HPDE6-E6E7 (cell line): ENCODE data around the gene LMBRD2.
"Not testable (repeated sequence)": the region's sequence is repeated elsewhere in the genome, so short reads cannot be mapped to it uniquely, and the experiment has no call there.

Source experiments
- DNase-seq: peaks from one replicate; pipeline ENCODE4 v3.0.0; 2011; ENCODE audit warnings: missing footprints; ENCODE audit errors: extremely low spot score

LMBRD2 gene

GRCh38 chr5:36161361-36161760 is 9.7 kb upstream of the LMBRD2 start:
- no peak for DNase-seq

- DNase-seq = no peak
Observed at GRCh38 chr5:36160617-36161016, 8.9 kb upstream of the LMBRD2 start.

- DNase-seq = no peak
Observed at GRCh38 chr5:36158144-36158543, 6.5 kb upstream of the LMBRD2 start.

GRCh38 chr5:36156619-36157018 is 4.9 kb upstream of the LMBRD2 start:
- no peak for DNase-seq

GRCh38 chr5:36156121-36156601 is 4.5 kb upstream of the LMBRD2 start:
- peak; percentile 79 for DNase-seq

GRCh38 chr5:36155291-36155690 is 3.6 kb upstream of the LMBRD2 start:
- DNase-seq = no peak

GRCh38 chr5:36153726-36154125 is 2.0 kb upstream of the LMBRD2 start:
- no peak for DNase-seq

GRCh38 chr5:36153298-36153677 is 1.6 kb upstream of the LMBRD2 start:
- no peak for DNase-seq

- no peak for DNase-seq
Observed at GRCh38 chr5:36152324-36153297, 924 bp upstream of the LMBRD2 start.

GRCh38 chr5:36150676-36151433 is 832 bp downstream of the LMBRD2 start:
- peak; percentile 37 for DNase-seq

GRCh38 chr5:36147681-36148080 is 4.0 kb downstream of the LMBRD2 start:
- no peak for DNase-seq

GRCh38 chr5:36146390-36146789 is 5.3 kb downstream of the LMBRD2 start:
- DNase-seq = no peak

GRCh38 chr5:36145311-36145710 is 6.4 kb downstream of the LMBRD2 start:
- no peak for DNase-seq

GRCh38 chr5:36138900-36139683 is 12.6 kb downstream of the LMBRD2 start:
- DNase-seq = no peak

- DNase-seq = no peak
Observed at GRCh38 chr5:36136581-36136980, 15.1 kb downstream of the LMBRD2 start.

- no peak for DNase-seq
Observed at GRCh38 chr5:36135988-36136387, 15.7 kb downstream of the LMBRD2 start.

- not testable (repeated sequence) for DNase-seq
Observed at GRCh38 chr5:36133009-36133408, 18.7 kb downstream of the LMBRD2 start.

GRCh38 chr5:36129666-36130065 is 22.0 kb downstream of the LMBRD2 start:
- not testable (repeated sequence) for DNase-seq

- DNase-seq = no peak
Observed at GRCh38 chr5:36128795-36129194, 22.9 kb downstream of the LMBRD2 start.

- DNase-seq = no peak
Observed at GRCh38 chr5:36125868-36126267, 25.8 kb downstream of the LMBRD2 start.

GRCh38 chr5:36111238-36111637 is 40.4 kb downstream of the LMBRD2 start:
- DNase-seq = no peak
